ENCODE measurements around the gene ACY1.

DNA sequence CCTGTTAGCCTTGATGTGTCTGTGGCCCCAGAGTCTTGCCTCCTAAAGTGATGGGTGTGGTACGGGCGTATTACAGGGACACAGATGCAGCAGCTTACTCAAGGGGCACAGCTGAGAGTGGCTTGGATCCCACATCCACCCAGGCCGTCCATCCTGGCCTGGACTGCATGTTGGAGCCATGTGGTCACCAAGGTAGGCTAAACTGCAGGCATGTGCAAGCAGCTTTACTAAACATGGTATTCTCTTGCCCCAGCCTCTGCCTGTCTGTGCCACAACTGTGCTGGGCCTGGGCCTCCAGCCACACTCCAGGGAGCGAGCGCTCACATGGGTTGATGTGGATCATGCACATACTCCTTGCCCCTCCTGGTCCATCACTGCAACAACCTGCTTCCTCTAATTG, 34.2 kb upstream of the ACY1 start:
- TF ChIP-seq POLR2AphosphoS5 (IDR thresholded peaks at IDR 0.05; ENCODE audit: low read depth) (no peak), GABPA (IDR thresholded peaks at IDR 0.05; ENCODE audit: low read depth) (no peak)
- TF ChIP-seq, protein P1, sequence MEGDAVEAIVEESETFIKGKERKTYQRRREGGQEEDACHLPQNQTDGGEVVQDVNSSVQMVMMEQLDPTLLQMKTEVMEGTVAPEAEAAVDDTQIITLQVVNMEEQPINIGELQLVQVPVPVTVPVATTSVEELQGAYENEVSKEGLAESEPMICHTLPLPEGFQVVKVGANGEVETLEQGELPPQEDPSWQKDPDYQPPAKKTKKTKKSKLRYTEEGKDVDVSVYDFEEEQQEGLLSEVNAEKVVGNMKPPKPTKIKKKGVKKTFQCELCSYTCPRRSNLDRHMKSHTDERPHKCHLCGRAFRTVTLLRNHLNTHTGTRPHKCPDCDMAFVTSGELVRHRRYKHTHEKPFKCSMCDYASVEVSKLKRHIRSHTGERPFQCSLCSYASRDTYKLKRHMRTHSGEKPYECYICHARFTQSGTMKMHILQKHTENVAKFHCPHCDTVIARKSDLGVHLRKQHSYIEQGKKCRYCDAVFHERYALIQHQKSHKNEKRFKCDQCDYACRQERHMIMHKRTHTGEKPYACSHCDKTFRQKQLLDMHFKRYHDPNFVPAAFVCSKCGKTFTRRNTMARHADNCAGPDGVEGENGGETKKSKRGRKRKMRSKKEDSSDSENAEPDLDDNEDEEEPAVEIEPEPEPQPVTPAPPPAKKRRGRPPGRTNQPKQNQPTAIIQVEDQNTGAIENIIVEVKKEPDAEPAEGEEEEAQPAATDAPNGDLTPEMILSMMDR (IDR thresholded peaks at IDR 0.05; ENCODE audit: insufficient read depth, low read length), result no peak
